Lower leg skin (tissue), 4 donors: Measurements from ENCODE around the gene RNF212. TPM values are rescaled to one million over a fixed set of nuclear protein-coding genes. Genes with fewer than 3 reads are reported as not detected.
"Not testable (repeated sequence)": the region's sequence is repeated elsewhere in the genome, so short reads cannot be mapped to it uniquely, and the experiment has no call there.

ENCODE experiments used
- DNase-seq, 2 donors: peaks; one replicate each; pipeline ENCODE4 v3.0.0-alpha.2; 2019; ENCODE audit warnings: low spot score in 2 of 2
- H3K4me3 ChIP-seq: fragments of 200-600 bp; sonication (generic); 2 replicates; pipeline ENCODE4 v1.5.1; 2017; ENCODE audit warnings: mild to moderate bottlenecking, low read depth; ENCODE audit not compliant: poor library complexity, severe bottlenecking
- POLR2A ChIP-seq, 2 donors: fragments of 450-650 bp; IDR thresholded peaks; one replicate each; pipeline ENCODE4 v1.6.1; 2016 to 2017; ENCODE audit warnings: antibody characterized with exemption in 2 of 2, mild to moderate bottlenecking in 1 of 2, moderate library complexity in 1 of 2
- WGBS, 2 donors: methylation state at CpG; one replicate each; pipeline ENCODE4 v1.1.5; 2018; 5-methylcytosine and 5-hydroxymethylcytosine counted together
- intact Hi-C: fragments of 100-400 bp; cut with DNase I; formaldehyde crosslinking; loops from one replicate; pipeline ENCODE4 v1.15.0; 2023; ENCODE audit warnings: low total_unique reads
- total RNA-seq, 4 donors: library from RNA; depleted of rRNA; stranded (reverse); fragments of >200 nt; gene quantifications; one replicate each; pipeline ENCODE4 v1.1.0, GENCODE V29; 2016
- TF ChIP-seq, protein P1 (sequence below), 3 donors: fragments of 450-650 bp; IDR thresholded peaks; one replicate each; pipeline ENCODE4 v1.5.1; 2016; ENCODE audit warnings: antibody characterized with exemption in 3 of 3, mild to moderate bottlenecking in 3 of 3, moderate library complexity in 2 of 3

Gene RNF212
- total RNA-seq, 4 donors from 2014 or later: 2.9 to 11.8 (median 8.5) TPM

GRCh38 chr4:1126506-1126905 is 13.1 kb upstream of the RNF212 start:
- intact Hi-C loops: no loop called here
- TF ChIP-seq, protein P1, sequence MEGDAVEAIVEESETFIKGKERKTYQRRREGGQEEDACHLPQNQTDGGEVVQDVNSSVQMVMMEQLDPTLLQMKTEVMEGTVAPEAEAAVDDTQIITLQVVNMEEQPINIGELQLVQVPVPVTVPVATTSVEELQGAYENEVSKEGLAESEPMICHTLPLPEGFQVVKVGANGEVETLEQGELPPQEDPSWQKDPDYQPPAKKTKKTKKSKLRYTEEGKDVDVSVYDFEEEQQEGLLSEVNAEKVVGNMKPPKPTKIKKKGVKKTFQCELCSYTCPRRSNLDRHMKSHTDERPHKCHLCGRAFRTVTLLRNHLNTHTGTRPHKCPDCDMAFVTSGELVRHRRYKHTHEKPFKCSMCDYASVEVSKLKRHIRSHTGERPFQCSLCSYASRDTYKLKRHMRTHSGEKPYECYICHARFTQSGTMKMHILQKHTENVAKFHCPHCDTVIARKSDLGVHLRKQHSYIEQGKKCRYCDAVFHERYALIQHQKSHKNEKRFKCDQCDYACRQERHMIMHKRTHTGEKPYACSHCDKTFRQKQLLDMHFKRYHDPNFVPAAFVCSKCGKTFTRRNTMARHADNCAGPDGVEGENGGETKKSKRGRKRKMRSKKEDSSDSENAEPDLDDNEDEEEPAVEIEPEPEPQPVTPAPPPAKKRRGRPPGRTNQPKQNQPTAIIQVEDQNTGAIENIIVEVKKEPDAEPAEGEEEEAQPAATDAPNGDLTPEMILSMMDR (IDR thresholded peaks at IDR 0.05): no peak
- no peak for TF ChIP-seq POLR2A (IDR thresholded peaks at IDR 0.05)
- H3K4me3 ChIP-seq: no peak overlapping the region
- WGBS, 2 donors: 61 to 74% methylated on average over 1 of the region's 1 CpG
- no peak for DNase-seq

- DNase-seq, intact Hi-C loops, H3K4me3 ChIP-seq: not testable (repeated sequence)
- 94 to 95% methylated on average over 4 of the region's 4 CpGs for WGBS, 2 donors
These were observed 12.1 kb upstream of the RNF212 start for GRCh38 chr4:1125466-1125865.

- no peak overlapping the region for H3K4me3 ChIP-seq
- TF ChIP-seq, protein P1 (IDR thresholded peaks at IDR 0.05): no peak
- TF ChIP-seq POLR2A (IDR thresholded peaks at IDR 0.05): no peak
- DNase-seq: peak in 1 of 2 donors; percentile 14
- intact Hi-C loops: no loop called here
- WGBS, 2 donors: 81 to 84% methylated on average over 4 of the region's 4 CpGs
These were observed 11.5 kb upstream of the RNF212 start for GRCh38 chr4:1124818-1125217.

DNA sequence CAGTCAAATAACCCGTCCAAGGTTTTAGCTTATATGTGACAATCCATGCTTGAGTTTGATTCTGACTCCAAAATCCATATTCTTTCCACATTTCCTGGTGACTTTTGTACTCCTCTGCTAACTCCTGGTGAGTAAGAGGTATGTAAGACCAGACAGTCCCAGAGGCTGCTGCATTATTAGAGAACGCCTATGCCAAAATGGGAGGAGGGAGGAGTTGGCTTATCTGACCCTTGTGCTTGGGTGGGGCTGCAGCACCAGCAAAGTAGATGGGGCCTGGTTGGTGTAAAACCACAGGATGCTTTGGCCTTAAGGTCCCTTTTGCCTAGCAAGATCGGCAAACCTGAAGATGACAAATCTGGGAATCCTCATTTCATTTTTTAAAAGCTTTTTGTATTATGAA is 9.1 kb upstream of the RNF212 start:
- intact Hi-C loops: no loop called here
- DNase-seq: peak in 1 of 2 donors; percentile 32
- TF ChIP-seq, protein P1 (IDR thresholded peaks at IDR 0.05): no peak
- TF ChIP-seq POLR2A (IDR thresholded peaks at IDR 0.05): no peak
- WGBS, 2 donors: 80 to 89% methylated on average over 3 of the region's 3 CpGs
- H3K4me3 ChIP-seq: no peak overlapping the region

GRCh38 chr4:1116838-1117237 is 3.5 kb upstream of the RNF212 start:
- no peak for DNase-seq
- H3K4me3 ChIP-seq: no peak overlapping the region
- intact Hi-C loops: no loop called here
- WGBS, 2 donors: 25 to 26% methylated on average over 1 of the region's 1 CpG
- TF ChIP-seq, protein P1 (IDR thresholded peaks at IDR 0.05): no peak
- no peak for TF ChIP-seq POLR2A (IDR thresholded peaks at IDR 0.05)

DNA sequence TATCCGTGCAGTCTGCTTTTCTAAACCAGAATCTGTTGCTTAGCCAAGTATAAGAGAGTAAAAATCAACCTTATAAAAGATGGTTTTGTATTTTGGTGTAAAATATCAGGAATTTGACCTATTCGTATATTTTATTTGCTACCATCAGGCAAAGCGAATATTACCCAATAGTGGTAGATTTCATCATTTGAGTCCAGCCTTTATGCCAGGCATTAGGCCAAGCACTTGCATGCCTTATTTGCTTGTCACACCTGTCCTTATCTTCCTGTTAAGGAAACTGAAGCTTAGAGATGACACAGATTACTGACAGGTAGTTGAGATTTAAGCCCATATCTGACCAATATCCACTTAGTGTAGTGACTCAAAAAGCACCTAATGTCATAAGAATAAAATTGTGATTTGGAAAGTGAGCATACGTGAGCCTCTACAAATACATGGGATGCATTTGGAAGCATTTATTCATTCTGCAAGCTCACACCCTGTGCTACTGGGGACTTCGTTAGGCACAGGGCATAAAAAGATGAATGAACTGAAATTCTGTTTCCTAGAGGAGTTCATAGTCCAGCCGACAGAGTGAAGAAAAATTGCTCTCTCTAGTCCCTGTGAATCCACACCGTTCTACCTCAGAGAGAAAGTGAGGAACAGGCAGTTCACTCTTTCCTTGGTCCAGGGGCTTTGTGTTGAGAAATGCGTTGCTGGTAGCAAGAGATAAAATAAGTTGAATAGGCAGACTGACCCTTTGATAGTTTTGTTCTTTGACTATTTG is 2.3 kb upstream of the RNF212 start:
- intact Hi-C loops: no loop called here

More for the DNA sequence above, 2.3 kb upstream of the RNF212 start:
- H3K4me3 ChIP-seq: no peak overlapping the region
- WGBS, 2 donors: 71 to 76% methylated on average over 8 of the region's 8 CpGs
- no peak for TF ChIP-seq POLR2A (IDR thresholded peaks at IDR 0.05)
- TF ChIP-seq, protein P1 (IDR thresholded peaks at IDR 0.05): no peak
- DNase-seq: no peak
